Measurements from ENCODE around the gene LIMK1. TPM values are rescaled to one million over a fixed set of nuclear protein-coding genes. Genes with fewer than 3 reads are reported as not detected.

The LIMK1 gene
- total and polyA plus RNA-seq, 2 of the 4 experiments (the other 2 are of a cell fraction) = 25.8 to 48.0 TPM

- H3K14ac ChIP-seq (replicated peaks; ENCODE audit: low read depth, low read length) = no peak overlapping the region
- ChIA-PET POLR2A (ENCODE audit: unreplicated experiment) (no interaction called here), CTCF (no interaction called here)
- peaks cover 8% of the 10 kb centered on the region for H4K20me1 ChIP-seq (ENCODE audit: insufficient read depth, low read length)
- no peak overlapping the region for H3K4ac ChIP-seq (ENCODE audit: low read depth, low read length)
- H3K27me3 ChIP-seq (ENCODE audit: control insufficient read depth, insufficient read depth, low read length) = no peaks in the 10 kb centered on the region
- no peak overlapping the region for H2AFZ ChIP-seq (replicated peaks; ENCODE audit: low read length, poor library complexity)
- H3K56ac ChIP-seq (ENCODE audit: extremely low read depth, insufficient read depth, low read length) = no peak overlapping the region
- no peak overlapping the region for H2BK5ac ChIP-seq (ENCODE audit: low read depth, low read length, poor library complexity, severe bottlenecking)
- no peak overlapping the region for H3K23ac ChIP-seq (ENCODE audit: low read depth, low read length)
- H3K9ac ChIP-seq (ENCODE audit: low read depth, low read length) = no peak overlapping the region
- no peak overlapping the region for H2BK120ac ChIP-seq (ENCODE audit: low read depth, low read length)
- intact Hi-C loops (cut with micrococcal nuclease) (loop anchor here (5.0 kb wide), 1 partner anchor 103 kb away; no protein-coding TSS in a partner anchor), in situ Hi-C loops (cut with MboI; ENCODE audit: low sequenced_read_pairs) (loop anchor here (5.0 kb wide), 2 partner anchors 103 to 323 kb away; no protein-coding TSS in a partner anchor), dilution Hi-C loops (cut with HindIII; ENCODE audit: low sequenced_read_pairs, unreplicated experiment) (no loop called here)
- no peak for DNase-seq
- no peak overlapping the region for H3K27ac ChIP-seq (ENCODE audit: insufficient read depth, low read length)
- H4K91ac ChIP-seq (ENCODE audit: insufficient read depth, low read depth, low read length) = no peak overlapping the region
- TF ChIP-seq MXI1 (IDR thresholded peaks at IDR 0.05; ENCODE audit: borderline replicate concordance, low read depth, low read length) = no peak
- TF ChIP-seq ELK1 (IDR thresholded peaks at IDR 0.05; ENCODE audit: borderline replicate concordance, low read depth, low read length) = no peak
- no peak for TF ChIP-seq MAZ (IDR thresholded peaks at IDR 0.05; ENCODE audit: borderline replicate concordance, low read depth, low read length)
- TF ChIP-seq CEBPB (IDR thresholded peaks at IDR 0.05; ENCODE audit: low read depth, low read length) = no peak
- no peak for TF ChIP-seq NFE2L2 (IDR thresholded peaks at IDR 0.05; ENCODE audit: low read depth, low read length)
- no peak for TF ChIP-seq MAFK (IDR thresholded peaks at IDR 0.05; ENCODE audit: low read depth, low read length)
- no peak for TF ChIP-seq RFX5 (IDR thresholded peaks at IDR 0.05; ENCODE audit: low read depth, low read length)
- TF ChIP-seq RAD21 (IDR thresholded peaks at IDR 0.05; ENCODE audit: low read length) = no peak
- no peak for TF ChIP-seq FOS (IDR thresholded peaks at IDR 0.05; ENCODE audit: low read depth, low read length)
- H3K36me3 ChIP-seq (ENCODE audit: control insufficient read depth, insufficient read depth, low read length) = no peaks in the 10 kb centered on the region
- no peak overlapping the region for H2AK9ac ChIP-seq (replicated peaks; ENCODE audit: low read depth, low read length, poor library complexity)
- H4K5ac ChIP-seq (ENCODE audit: low read depth, low read length) = no peak overlapping the region
- H3K9me1 ChIP-seq (ENCODE audit: insufficient read depth, low read length) = peaks cover 6% of the 10 kb centered on the region
- no peak overlapping the region for H2BK20ac ChIP-seq (ENCODE audit: low read depth, low read length)
- H2BK15ac ChIP-seq (ENCODE audit: low read depth, low read length) = no peak overlapping the region
- BruUV-seq (replicated peaks) = no TSS peak
- H3K18ac ChIP-seq (ENCODE audit: low read depth, low read length) = no peak overlapping the region
- no peak overlapping the region for H4K8ac ChIP-seq (ENCODE audit: low read depth in 2 of 2, low read length in 2 of 2)
- no CpG with 5 or more reads among the region's 1 CpG for WGBS, 2 experiments (ENCODE audit: extremely low coverage in 2 of 2, insufficient read length in 1 of 2)
- no peak overlapping the region for H2AK5ac ChIP-seq (ENCODE audit: low read depth, low read length)
- no peak overlapping the region for H3K4me2 ChIP-seq (ENCODE audit: low read depth, low read length)
- peaks cover 7% of the 10 kb centered on the region; the same call in 1 of the 2 replicates for H3K4me1 ChIP-seq (ENCODE audit: control insufficient read depth, insufficient read depth, low read length)
- H3K4me3 ChIP-seq (ENCODE audit: insufficient read depth, low read depth, low read length) = no peak overlapping the region
- H3K79me1 ChIP-seq (ENCODE audit: low read depth in 1 of 2, low read length in 2 of 2) = no peaks in the 10 kb centered on the region; a peak in 1 of 4 replicates
- no peak for ATAC-seq (ENCODE audit: low read depth)
- no peaks in the 10 kb centered on the region for H3K9me3 ChIP-seq (ENCODE audit: control insufficient read depth, insufficient read depth, low read length)
Observed at GRCh38 chr7:74074770-74075169, 8.8 kb upstream of the LIMK1 start.

All from IMR-90 (cell line).